Chondrocyte (in vitro differentiated cells): ENCODE results near the gene HELZ2. TPM values are rescaled to one million over a fixed set of nuclear protein-coding genes. Genes with fewer than 3 reads are reported as not detected.

ENCODE experiments used
- DNase-seq: peaks from one replicate; pipeline ENCODE4 v3.0.0; 2021; ENCODE audit warnings: mixed read lengths, low spot score
- H3K27ac Mint-ChIP-seq: one replicate; pipeline ENCODE4 v1.8.0; 2021; ENCODE audit warnings: mild to moderate bottlenecking, moderate library complexity, mixed read lengths; ENCODE audit not compliant: unreplicated experiment
- H3K27me3 Mint-ChIP-seq: 2 replicates; pipeline ENCODE4 v1.8.0; 2021; ENCODE audit warnings: low read depth, mixed read lengths
- H3K36me3 Mint-ChIP-seq: 2 replicates; pipeline ENCODE4 v1.8.0; 2021; ENCODE audit warnings: low read depth, mixed read lengths
- H3K4me1 Mint-ChIP-seq: 2 replicates; pipeline ENCODE4 v1.8.0; 2021; ENCODE audit warnings: low read depth, mild to moderate bottlenecking, mixed read lengths
- H3K4me3 Mint-ChIP-seq: one replicate; pipeline ENCODE4 v1.8.0; 2021; ENCODE audit warnings: mild to moderate bottlenecking, moderate library complexity, mixed read lengths; ENCODE audit not compliant: unreplicated experiment
- H3K9me3 Mint-ChIP-seq: 2 replicates; pipeline ENCODE4 v1.8.0; 2021; ENCODE audit warnings: low read depth, mixed read lengths
- CTCF ChIP-seq: fragments of 200-600 bp; sonication (generic); IDR thresholded peaks from 2 replicates; pipeline ENCODE4 v1.5.0; 2021; ENCODE audit warnings: antibody characterized with exemption, mild to moderate bottlenecking, moderate library complexity
- total RNA-seq: library from RNA; stranded (reverse); gene quantifications from 3 replicates; pipeline ENCODE4 v1.2.1, GENCODE V29; 2021

HELZ2 gene
- total RNA-seq, 1 donor from 2014 or later = 14.9 TPM

GRCh38 chr20:63555661-63556381 is 18.2 kb downstream of the HELZ2 start:
- no peak for DNase-seq
- H3K4me1 Mint-ChIP-seq = no peaks in the 10 kb centered on the region
- H3K9me3 Mint-ChIP-seq = no peaks in the 10 kb centered on the region
- no peaks in the 10 kb centered on the region for H3K27me3 Mint-ChIP-seq
- no peak overlapping the region for H3K4me3 Mint-ChIP-seq
- TF ChIP-seq CTCF = no peak
- peaks cover 4% of the 10 kb centered on the region for H3K36me3 Mint-ChIP-seq
- H3K27ac Mint-ChIP-seq = no peak overlapping the region

GRCh38 chr20:63554361-63555278 is 19.4 kb downstream of the HELZ2 start:
- H3K27me3 Mint-ChIP-seq = no peaks in the 10 kb centered on the region
- TF ChIP-seq CTCF = no peak
- peaks cover 1% of the 10 kb centered on the region for H3K36me3 Mint-ChIP-seq
- peak overlapping the region; percentile 59 for H3K4me3 Mint-ChIP-seq
- H3K27ac Mint-ChIP-seq = no peak overlapping the region
- H3K9me3 Mint-ChIP-seq = no peaks in the 10 kb centered on the region
- no peaks in the 10 kb centered on the region for H3K4me1 Mint-ChIP-seq
- DNase-seq = no peak

- no peak within 1 kb of the TSS for H3K27ac Mint-ChIP-seq
- H3K4me3 Mint-ChIP-seq = peak within 1 kb of the TSS; percentile 59
- no peaks in the 10 kb centered on the region for H3K4me1 Mint-ChIP-seq
- no peak for TF ChIP-seq CTCF
- no peaks in the 10 kb centered on the region for H3K9me3 Mint-ChIP-seq
- no peak for DNase-seq
- H3K36me3 Mint-ChIP-seq = no peaks in the 10 kb centered on the region
- H3K27me3 Mint-ChIP-seq = peaks cover 2% of the 10 kb centered on the region
Observed at GRCh38 chr20:63553933-63554290, 20.1 kb downstream of the HELZ2 start, which contains the start of gene FNDC11. Gene FNDC11, plus strand, starts transcription at chr20:63554159. Its CDS starts 1,505 bp downstream, at chr20:63555664.

- H3K27ac Mint-ChIP-seq = no peak overlapping the region
- peaks cover 5% of the 10 kb centered on the region for H3K27me3 Mint-ChIP-seq
- no peaks in the 10 kb centered on the region for H3K9me3 Mint-ChIP-seq
- H3K36me3 Mint-ChIP-seq = no peaks in the 10 kb centered on the region
- DNase-seq = no peak
- no peak for TF ChIP-seq CTCF
- H3K4me3 Mint-ChIP-seq = peak overlapping the region; percentile 59
- no peaks in the 10 kb centered on the region for H3K4me1 Mint-ChIP-seq
Observed at GRCh38 chr20:63553251-63553932, 20.6 kb downstream of the HELZ2 start.
